Astrocyte (in vitro differentiated cells and primary cell): ENCODE data around the gene CTSZ. TPM values are rescaled to one million over a fixed set of nuclear protein-coding genes. Genes with fewer than 3 reads are reported as not detected.

Experiments used
- DNase-seq: peaks from one replicate; pipeline ENCODE4 v3.0.0-alpha.2; 2010; ENCODE audit warnings: low read depth
- FAIRE-seq: peaks from 2 replicates; lab custom pipeline; 2011; peaks lifted over from hg19 to GRCh38; lab: Jason Lieb, UNC
- H2AFZ ChIP-seq: 2 replicates; pipeline ENCODE4 v1.6.0; 2012; ENCODE audit warnings: low read depth, low read length, inconsistent platforms
- H3K27ac ChIP-seq: 2 replicates; pipeline ENCODE4 v1.5.1; 2011; ENCODE audit warnings: low read depth, low read length, inconsistent platforms
- H3K27me3 ChIP-seq: 2 replicates; pipeline ENCODE4 v1.6.0; 2011; ENCODE audit warnings: low read length, inconsistent platforms; ENCODE audit not compliant: insufficient read depth
- H3K36me3 ChIP-seq: 2 replicates; pipeline ENCODE4 v1.5.1; 2011; ENCODE audit warnings: low read length, inconsistent platforms; ENCODE audit not compliant: insufficient read depth
- H3K4me1 ChIP-seq: 2 replicates; pipeline ENCODE4 v1.5.1; 2011; ENCODE audit warnings: low read length, inconsistent platforms; ENCODE audit not compliant: insufficient read depth
- H3K4me2 ChIP-seq: 2 replicates; pipeline ENCODE4 v1.6.0; 2012; ENCODE audit warnings: low read length, inconsistent platforms
- H3K4me3 ChIP-seq: 2 replicates; pipeline ENCODE4 v1.5.1; 2011; ENCODE audit warnings: low read depth, mild to moderate bottlenecking, low read length, inconsistent platforms; ENCODE audit not compliant: insufficient read depth
- H3K79me2 ChIP-seq: 2 replicates; pipeline ENCODE4 v1.6.0; 2012; ENCODE audit warnings: mild to moderate bottlenecking, low read length, inconsistent platforms; ENCODE audit not compliant: insufficient read depth
- H3K9ac ChIP-seq: 2 replicates; pipeline ENCODE4 v1.6.0; 2012; ENCODE audit warnings: mild to moderate bottlenecking, low read length, inconsistent platforms
- H3K9me3 ChIP-seq: 2 replicates; pipeline ENCODE4 v1.5.1; 2012; ENCODE audit warnings: low read depth, mild to moderate bottlenecking, low read length, inconsistent platforms; ENCODE audit not compliant: insufficient read depth
- H4K20me1 ChIP-seq: 2 replicates; pipeline ENCODE4 v1.6.0; 2012; ENCODE audit warnings: low read length, inconsistent platforms; ENCODE audit not compliant: insufficient read depth
- H3K27ac Mint-ChIP-seq: one replicate; pipeline ENCODE4 v1.8.0; 2021; ENCODE audit warnings: mild to moderate bottlenecking, mixed read lengths; ENCODE audit not compliant: unreplicated experiment
- H3K27me3 Mint-ChIP-seq: one replicate; pipeline ENCODE4 v1.8.0; 2021; ENCODE audit warnings: low read depth, mixed read lengths; ENCODE audit not compliant: unreplicated experiment
- H3K36me3 Mint-ChIP-seq: one replicate; pipeline ENCODE4 v1.8.0; 2021; ENCODE audit warnings: low read depth, mixed read lengths; ENCODE audit not compliant: unreplicated experiment
- H3K4me1 Mint-ChIP-seq: one replicate; pipeline ENCODE4 v1.8.0; 2021; ENCODE audit warnings: low read depth, mixed read lengths; ENCODE audit not compliant: unreplicated experiment
- H3K4me3 Mint-ChIP-seq: one replicate; pipeline ENCODE4 v1.8.0; 2021; ENCODE audit warnings: mild to moderate bottlenecking, moderate library complexity, mixed read lengths; ENCODE audit not compliant: unreplicated experiment
- H3K9me3 Mint-ChIP-seq: one replicate; pipeline ENCODE4 v1.8.0; 2021; ENCODE audit warnings: mild to moderate bottlenecking, mixed read lengths; ENCODE audit not compliant: unreplicated experiment
- EZH2 ChIP-seq: IDR thresholded peaks from 2 replicates; pipeline ENCODE4 v1.6.1; 2012; ENCODE audit warnings: mild to moderate bottlenecking, low read length, inconsistent platforms; ENCODE audit not compliant: insufficient read depth
- total RNA-seq: library from RNA; stranded (reverse); gene quantifications from 2 replicates; pipeline ENCODE4 v1.2.1, GENCODE V29; 2021
- TF ChIP-seq, protein P1 (sequence below): IDR thresholded peaks from 2 replicates; pipeline ENCODE4 v1.5.1; 2011; ENCODE audit warnings: low read depth, mild to moderate bottlenecking, inconsistent platforms, low read length, moderate library complexity; ENCODE audit not compliant: insufficient read depth

CTSZ gene
- total RNA-seq, 1 donor from 2014 or later = 112 TPM

DNA sequence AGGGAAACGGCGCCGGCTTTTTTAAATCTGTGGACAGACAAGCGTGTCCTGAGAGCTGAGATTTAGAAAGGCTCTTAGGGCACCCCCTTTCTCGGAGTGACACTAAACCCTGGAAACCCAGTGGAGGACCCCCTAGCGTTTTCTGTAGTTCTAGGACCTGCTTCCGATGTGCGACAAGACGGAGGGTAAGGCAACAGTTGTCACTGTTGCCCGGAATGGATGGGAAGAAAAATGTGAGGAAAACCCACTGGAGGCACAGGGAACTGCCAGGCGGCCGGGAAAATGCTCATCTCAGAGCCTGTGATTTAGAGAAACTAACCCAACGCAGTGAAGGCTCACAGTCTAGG is 25.6 kb upstream of the CTSZ start:
- Histone ChIP-seq H4K20me1 (peaks cover 32% of the 10 kb centered on the region), H3K79me2 (peaks cover 58% of the 10 kb centered on the region), H3K4me3 (peak overlapping the region; percentile 81), H3K27me3 (no peaks in the 10 kb centered on the region), H2AFZ (peak overlapping the region; percentile 88), H3K4me2 (peak overlapping the region; percentile 92), H3K9me3 (no peaks in the 10 kb centered on the region), H3K4me1 (peaks cover 33% of the 10 kb centered on the region), H3K9ac (peak overlapping the region; percentile 93), H3K27ac (peak overlapping the region; percentile 77), H3K36me3 (peaks cover 44% of the 10 kb centered on the region)
- TF ChIP-seq, protein P1, sequence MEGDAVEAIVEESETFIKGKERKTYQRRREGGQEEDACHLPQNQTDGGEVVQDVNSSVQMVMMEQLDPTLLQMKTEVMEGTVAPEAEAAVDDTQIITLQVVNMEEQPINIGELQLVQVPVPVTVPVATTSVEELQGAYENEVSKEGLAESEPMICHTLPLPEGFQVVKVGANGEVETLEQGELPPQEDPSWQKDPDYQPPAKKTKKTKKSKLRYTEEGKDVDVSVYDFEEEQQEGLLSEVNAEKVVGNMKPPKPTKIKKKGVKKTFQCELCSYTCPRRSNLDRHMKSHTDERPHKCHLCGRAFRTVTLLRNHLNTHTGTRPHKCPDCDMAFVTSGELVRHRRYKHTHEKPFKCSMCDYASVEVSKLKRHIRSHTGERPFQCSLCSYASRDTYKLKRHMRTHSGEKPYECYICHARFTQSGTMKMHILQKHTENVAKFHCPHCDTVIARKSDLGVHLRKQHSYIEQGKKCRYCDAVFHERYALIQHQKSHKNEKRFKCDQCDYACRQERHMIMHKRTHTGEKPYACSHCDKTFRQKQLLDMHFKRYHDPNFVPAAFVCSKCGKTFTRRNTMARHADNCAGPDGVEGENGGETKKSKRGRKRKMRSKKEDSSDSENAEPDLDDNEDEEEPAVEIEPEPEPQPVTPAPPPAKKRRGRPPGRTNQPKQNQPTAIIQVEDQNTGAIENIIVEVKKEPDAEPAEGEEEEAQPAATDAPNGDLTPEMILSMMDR = peak; percentile 12
- no peak for TF ChIP-seq EZH2
- H3K27me3 Mint-ChIP-seq = no peaks in the 10 kb centered on the region
- H3K4me1 Mint-ChIP-seq = peaks cover 35% of the 10 kb centered on the region
- H3K9me3 Mint-ChIP-seq = no peaks in the 10 kb centered on the region
- H3K27ac Mint-ChIP-seq = peak overlapping the region; percentile 98
- H3K4me3 Mint-ChIP-seq = peak overlapping the region; percentile 93
- H3K36me3 Mint-ChIP-seq = peaks cover 12% of the 10 kb centered on the region
- DNase-seq = no peak
- FAIRE-seq = no peak

- Histone ChIP-seq H3K27me3 (no peaks in the 10 kb centered on the region), H3K4me2 (peak within 1 kb of the TSS; percentile 92), H3K4me1 (peaks cover 37% of the 10 kb centered on the region), H3K79me2 (peaks cover 58% of the 10 kb centered on the region), H3K9me3 (no peaks in the 10 kb centered on the region), H2AFZ (peak within 1 kb of the TSS; percentile 89), H4K20me1 (peaks cover 37% of the 10 kb centered on the region), H3K36me3 (peaks cover 39% of the 10 kb centered on the region), H3K27ac (peak within 1 kb of the TSS; percentile 89), H3K4me3 (peak within 1 kb of the TSS; percentile 81), H3K9ac (peak within 1 kb of the TSS; percentile 93)
- no peaks in the 10 kb centered on the region for H3K27me3 Mint-ChIP-seq
- DNase-seq (peak; percentile 83), FAIRE-seq (no peak)
- TF ChIP-seq, protein P1 = no peak
- TF ChIP-seq EZH2 = no peak
- H3K9me3 Mint-ChIP-seq = no peaks in the 10 kb centered on the region
- peaks cover 10% of the 10 kb centered on the region for H3K36me3 Mint-ChIP-seq
- peaks cover 40% of the 10 kb centered on the region for H3K4me1 Mint-ChIP-seq
- H3K27ac Mint-ChIP-seq = peak within 1 kb of the TSS; percentile 98
- peak within 1 kb of the TSS; percentile 93 for H3K4me3 Mint-ChIP-seq
Measured at GRCh38 chr20:59032023-59032712, 25.1 kb upstream of the CTSZ start, which contains the start of gene ATP5F1E. ATP5F1E (minus strand) TSS chr20:59032335; CDS start chr20:59032251, 84 bp downstream.

- no peaks in the 10 kb centered on the region for H3K9me3 ChIP-seq
- peak overlapping the region; percentile 92 for H3K4me2 ChIP-seq
- H3K4me1 ChIP-seq = peaks cover 37% of the 10 kb centered on the region
- peak overlapping the region; percentile 93 for H3K9ac ChIP-seq
- H3K4me3 ChIP-seq = peak overlapping the region; percentile 81
- H3K27ac ChIP-seq = peak overlapping the region; percentile 89
- no peaks in the 10 kb centered on the region for H3K27me3 ChIP-seq
- H4K20me1 ChIP-seq = peaks cover 43% of the 10 kb centered on the region
- peaks cover 45% of the 10 kb centered on the region for H3K4me1 Mint-ChIP-seq
- peaks cover 59% of the 10 kb centered on the region for H3K79me2 ChIP-seq
- peaks cover 12% of the 10 kb centered on the region for H3K36me3 Mint-ChIP-seq
- H3K27ac Mint-ChIP-seq = peak overlapping the region; percentile 43
- H3K27me3 Mint-ChIP-seq = no peaks in the 10 kb centered on the region
- no peak for FAIRE-seq
- H3K36me3 ChIP-seq = peaks cover 38% of the 10 kb centered on the region
- no peak for DNase-seq
- TF ChIP-seq EZH2 = no peak
- TF ChIP-seq, protein P1 = no peak
- H2AFZ ChIP-seq = peak overlapping the region; percentile 89
- H3K9me3 Mint-ChIP-seq = no peaks in the 10 kb centered on the region
- H3K4me3 Mint-ChIP-seq = peak overlapping the region; percentile 92
Measured at GRCh38 chr20:59031564-59032022, 24.5 kb upstream of the CTSZ start.
